AG04449 (cell line): ENCODE results near the gene FAM89A.

Experiments
- CTCF ChIA-PET: fragments of 350-600 bp; formaldehyde crosslinking; extraction: SDS; loops from one replicate; lab custom pipeline; 2021; ENCODE audit warnings: antibody characterized with exemption; lab: Yijun Ruan, JAX
- POLR2A ChIA-PET: fragments of 400-600, 350-600 bp; formaldehyde crosslinking; extraction: SDS; loops from one replicate; lab custom pipeline; 2020; ENCODE audit warnings: antibody characterized with exemption, inconsistent platforms; lab: Yijun Ruan, JAX
- DNase-seq: peaks from one replicate; pipeline ENCODE4 v3.0.0-alpha.2; 2010; ENCODE audit warnings: low read depth, low spot score
- H3K4me3 ChIP-seq: 2 replicates; pipeline ENCODE4 v1.5.1; 2011; ENCODE audit warnings: low read depth, mild to moderate bottlenecking, control low read depth, low read length
- CTCF ChIP-seq: IDR thresholded peaks from one replicate; pipeline ENCODE4 v1.5.1; 2011; ENCODE audit warnings: mild to moderate bottlenecking, moderate library complexity, low read length, control low read depth, inconsistent platforms; ENCODE audit not compliant: insufficient read depth; ENCODE audit errors: missing control alignments

The FAM89A gene

GRCh38 chr1:231001892-231002291 lies 38.2 kb downstream of the FAM89A start:
- ChIA-PET POLR2A (no interaction called here), CTCF (no interaction called here)
- no peak overlapping the region for H3K4me3 ChIP-seq
- no peak for TF ChIP-seq CTCF
- no peak for DNase-seq

DNA sequence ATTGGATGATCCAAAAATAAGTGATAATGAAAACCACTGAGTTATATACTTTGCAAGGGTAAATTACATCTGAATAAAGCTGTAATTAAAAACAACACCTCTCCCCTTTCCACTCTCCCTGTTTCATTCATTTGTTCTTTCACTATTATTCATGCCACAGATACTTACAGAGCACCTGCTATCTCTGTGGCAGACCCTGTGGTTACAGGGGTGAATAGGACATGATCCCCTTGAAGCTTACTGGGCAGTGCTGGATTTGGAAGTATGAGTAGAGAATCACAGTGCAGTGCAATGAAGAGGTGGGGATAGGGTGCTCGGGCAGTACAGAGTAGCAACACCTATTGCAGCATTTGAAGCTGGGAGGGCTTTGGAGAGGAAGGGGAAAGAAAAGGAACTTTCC lies 39.4 kb downstream of the FAM89A start:
- ChIA-PET CTCF (interaction anchor here (1.0 kb wide), 1 partner anchor 106 kb away, joined by 3 read pairs; no protein-coding TSS in a partner anchor), POLR2A (no interaction called here)
- DNase-seq = no peak
- no peak for TF ChIP-seq CTCF
- no peak overlapping the region for H3K4me3 ChIP-seq

GRCh38 chr1:231000201-231000600 lies 39.9 kb downstream of the FAM89A start:
- H3K4me3 ChIP-seq = no peak overlapping the region
- ChIA-PET POLR2A (no interaction called here), CTCF (no interaction called here)
- TF ChIP-seq CTCF = no peak
- no peak for DNase-seq

DNA sequence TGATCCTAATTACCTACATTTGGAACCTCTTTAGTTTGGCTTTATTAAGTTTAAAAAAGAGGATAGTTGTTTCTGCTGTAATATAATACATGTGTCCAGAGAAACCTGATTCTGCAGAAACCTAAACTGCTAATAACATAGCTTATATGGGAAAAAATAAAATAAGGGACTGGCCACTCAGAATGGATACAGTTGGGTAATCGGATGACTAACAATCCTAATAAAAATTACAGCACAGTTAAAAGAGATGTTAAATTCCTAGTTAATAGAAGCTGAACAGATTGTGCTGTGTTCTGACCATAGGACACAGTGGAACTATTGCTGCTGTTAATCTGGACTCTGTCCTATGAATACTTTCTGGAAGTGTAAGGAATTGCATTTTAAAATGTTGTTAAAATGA lies 45.2 kb downstream of the FAM89A start:
- TF ChIP-seq CTCF = no peak
- DNase-seq = no peak
- no peak overlapping the region for H3K4me3 ChIP-seq
- ChIA-PET POLR2A (no interaction called here), CTCF (no interaction called here)

- DNase-seq = no peak
- TF ChIP-seq CTCF = no peak
- ChIA-PET POLR2A (no interaction called here), CTCF (no interaction called here)
- no peak overlapping the region for H3K4me3 ChIP-seq
Measured at GRCh38 chr1:230992100-230992774, 47.8 kb downstream of the FAM89A start.

DNA sequence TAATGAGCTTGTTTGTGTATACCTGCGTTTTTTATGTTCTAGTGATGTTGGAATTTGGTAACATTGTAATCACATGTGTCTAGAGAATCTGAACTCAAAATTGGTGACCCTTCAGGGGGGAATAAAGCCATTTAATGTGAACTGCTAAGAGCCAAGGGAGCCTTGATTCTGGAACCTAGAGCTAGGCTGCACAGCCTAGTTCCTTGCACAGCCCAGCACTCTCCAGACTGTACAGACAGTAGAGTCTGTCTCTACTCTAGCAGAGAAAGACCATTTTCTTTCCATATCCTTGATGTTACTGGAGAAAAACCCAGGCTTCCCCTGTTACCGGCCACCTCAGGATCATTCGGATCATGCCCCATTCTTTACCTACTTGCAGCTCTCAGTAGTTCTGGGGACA lies 52.6 kb downstream of the FAM89A start:
- ChIA-PET CTCF (interaction anchor here (0.9 to 2.5 kb wide), 4 partner anchors 11 to 200 kb away, joined by 3 to 10 read pairs (median 4); no protein-coding TSS in a partner anchor), POLR2A (interaction anchor here (0.7 kb wide), 2 partner anchors 9 to 152 kb away, joined by 3 read pairs; partner anchors contain the start of genes ARV1 and TTC13)
- DNase-seq = no peak
- no peak overlapping the region for H3K4me3 ChIP-seq
- TF ChIP-seq CTCF = no peak
